Measurements from ENCODE around the gene PSORS1C2. TPM values are rescaled to one million over a fixed set of nuclear protein-coding genes. Genes with fewer than 3 reads are reported as not detected.

Gene PSORS1C2
- total and polyA plus RNA-seq, 2 donors (not counting 1 experiment from before 2014, with no cell fraction given), result not detected

DNA sequence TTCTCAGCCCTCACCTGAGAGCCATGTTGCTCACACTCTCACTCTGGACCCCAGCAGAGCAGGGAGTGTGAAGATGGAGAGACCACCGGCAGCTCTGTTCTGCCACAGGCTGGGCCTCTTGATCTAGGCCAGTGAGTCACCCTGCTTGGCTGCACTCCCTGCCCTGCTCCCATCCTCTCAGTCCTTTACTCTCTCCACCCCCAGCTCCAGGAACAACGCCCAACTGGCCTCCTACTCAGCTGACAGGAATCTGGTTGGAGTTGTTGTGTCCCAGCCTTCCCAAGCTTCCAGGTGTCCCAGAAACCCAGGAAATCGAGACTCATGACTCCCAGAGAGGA, 24.4 kb downstream of the PSORS1C2 start, which contains the start of gene PSORS1C1:
Gene PSORS1C1 (plus strand): TSS at position 260 of the 338 bp plus-strand sequence. CDS start 14,833 bp downstream, outside the sequence.
- no peaks in the 10 kb centered on the region for H3K36me3 ChIP-seq (ENCODE audit: control insufficient read depth, insufficient read depth, low read length)
- peak; percentile 93 to 97 for DNase-seq (ENCODE audit: low read depth in 2 of 2)
- no peaks in the 10 kb centered on the region for H3K9me3 ChIP-seq (ENCODE audit: control insufficient read depth, insufficient read depth, low read depth, low read length)
- TF ChIP-seq, protein P1, sequence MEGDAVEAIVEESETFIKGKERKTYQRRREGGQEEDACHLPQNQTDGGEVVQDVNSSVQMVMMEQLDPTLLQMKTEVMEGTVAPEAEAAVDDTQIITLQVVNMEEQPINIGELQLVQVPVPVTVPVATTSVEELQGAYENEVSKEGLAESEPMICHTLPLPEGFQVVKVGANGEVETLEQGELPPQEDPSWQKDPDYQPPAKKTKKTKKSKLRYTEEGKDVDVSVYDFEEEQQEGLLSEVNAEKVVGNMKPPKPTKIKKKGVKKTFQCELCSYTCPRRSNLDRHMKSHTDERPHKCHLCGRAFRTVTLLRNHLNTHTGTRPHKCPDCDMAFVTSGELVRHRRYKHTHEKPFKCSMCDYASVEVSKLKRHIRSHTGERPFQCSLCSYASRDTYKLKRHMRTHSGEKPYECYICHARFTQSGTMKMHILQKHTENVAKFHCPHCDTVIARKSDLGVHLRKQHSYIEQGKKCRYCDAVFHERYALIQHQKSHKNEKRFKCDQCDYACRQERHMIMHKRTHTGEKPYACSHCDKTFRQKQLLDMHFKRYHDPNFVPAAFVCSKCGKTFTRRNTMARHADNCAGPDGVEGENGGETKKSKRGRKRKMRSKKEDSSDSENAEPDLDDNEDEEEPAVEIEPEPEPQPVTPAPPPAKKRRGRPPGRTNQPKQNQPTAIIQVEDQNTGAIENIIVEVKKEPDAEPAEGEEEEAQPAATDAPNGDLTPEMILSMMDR (conservative IDR thresholded peaks at IDR 0.05 in 1 of 2, IDR thresholded peaks at IDR 0.05 in 1 of 2; ENCODE audit: low read depth in 1 of 2, low read length in 2 of 2), result no peak
- no peak for TF ChIP-seq EZH2 (IDR thresholded peaks at IDR 0.05; ENCODE audit: low read length, missing control alignments)
- H3K27ac ChIP-seq (ENCODE audit: insufficient read depth, low read length), result peak within 1 kb of the TSS; percentile 31
- peak within 1 kb of the TSS; percentile 51 for H3K4me2 ChIP-seq (ENCODE audit: extremely low read depth, insufficient read depth, low read length)
- no peaks in the 10 kb centered on the region for H3K79me2 ChIP-seq (ENCODE audit: control insufficient read depth, insufficient read depth, low read length)
- H3K4me1 ChIP-seq (ENCODE audit: control insufficient read depth, extremely low read depth, insufficient read depth, low read length), result peaks cover 19% of the 10 kb centered on the region
- no peak within 1 kb of the TSS for H3K9ac ChIP-seq (ENCODE audit: insufficient read depth, low read length)
- no peaks in the 10 kb centered on the region for H4K20me1 ChIP-seq (ENCODE audit: control insufficient read depth, extremely low read depth, insufficient read depth, low read length)
- peak within 1 kb of the TSS; percentile 53 for H2AFZ ChIP-seq (ENCODE audit: low read length)
- peak within 1 kb of the TSS in 2 of 4 experiments; percentile 26 to 31 for H3K4me3 ChIP-seq (replicated peaks in 1 of 4; ENCODE audit: control extremely low read depth in 1 of 4, insufficient read depth in 1 of 4, low read depth in 3 of 4, low read length in 4 of 4)
- H3K27me3 ChIP-seq (ENCODE audit: control insufficient read depth, insufficient read depth, low read length), result peaks cover 13% of the 10 kb centered on the region

DNA sequence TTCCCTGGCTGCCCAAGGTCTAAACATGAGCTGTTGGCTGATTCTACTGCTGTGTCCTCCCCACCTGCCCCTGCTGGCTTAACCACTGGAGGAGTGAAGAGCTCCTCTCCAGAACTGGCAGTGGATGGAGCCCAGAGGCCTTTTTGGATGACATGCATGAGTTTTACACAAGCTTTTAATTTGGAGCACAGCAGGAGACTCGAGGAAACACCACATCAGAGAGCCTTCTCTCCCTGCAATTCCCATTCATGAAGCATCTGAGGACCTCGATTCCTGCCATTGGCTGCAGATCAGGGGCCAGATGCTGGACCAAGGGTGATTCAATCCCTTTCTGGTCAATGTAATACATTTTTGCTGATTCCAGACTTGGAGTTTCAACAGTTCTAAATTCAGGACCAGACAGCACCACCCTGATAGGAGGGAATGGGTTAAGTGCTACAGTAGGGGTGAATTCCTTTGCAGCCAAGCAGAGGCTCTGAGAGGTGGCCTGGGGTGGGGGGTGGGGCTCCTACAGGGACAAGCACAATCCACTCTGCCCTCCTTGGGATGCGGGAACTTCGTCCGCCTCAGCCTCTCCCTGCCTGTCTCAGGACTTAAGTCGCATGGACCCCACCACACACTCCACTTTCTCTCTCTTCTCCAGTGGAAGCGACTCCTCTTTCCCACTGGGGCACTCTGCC, 24.9 kb downstream of the PSORS1C2 start:
- H3K4me2 ChIP-seq (ENCODE audit: extremely low read depth, insufficient read depth, low read length), result no peak overlapping the region
- H3K27ac ChIP-seq (ENCODE audit: insufficient read depth, low read length), result peak overlapping the region; percentile 31
- H3K9ac ChIP-seq (ENCODE audit: insufficient read depth, low read length), result no peak overlapping the region
- H4K20me1 ChIP-seq (ENCODE audit: control insufficient read depth, extremely low read depth, insufficient read depth, low read length), result no peaks in the 10 kb centered on the region
- H3K27me3 ChIP-seq (ENCODE audit: control insufficient read depth, insufficient read depth, low read length), result peaks cover 13% of the 10 kb centered on the region
- no peaks in the 10 kb centered on the region for H3K79me2 ChIP-seq (ENCODE audit: control insufficient read depth, insufficient read depth, low read length)
- TF ChIP-seq, protein P1 (conservative IDR thresholded peaks at IDR 0.05 in 1 of 2, IDR thresholded peaks at IDR 0.05 in 1 of 2; ENCODE audit: low read depth in 1 of 2, low read length in 2 of 2), result no peak
- no peak for TF ChIP-seq EZH2 (IDR thresholded peaks at IDR 0.05; ENCODE audit: low read length, missing control alignments)
- H3K36me3 ChIP-seq (ENCODE audit: control insufficient read depth, insufficient read depth, low read length), result no peaks in the 10 kb centered on the region
- peak; percentile 61 to 62 for DNase-seq (ENCODE audit: low read depth in 2 of 2)
- peak overlapping the region; percentile 53 for H2AFZ ChIP-seq (ENCODE audit: low read length)
- peaks cover 19% of the 10 kb centered on the region for H3K4me1 ChIP-seq (ENCODE audit: control insufficient read depth, extremely low read depth, insufficient read depth, low read length)
- H3K9me3 ChIP-seq (ENCODE audit: control insufficient read depth, insufficient read depth, low read depth, low read length), result no peaks in the 10 kb centered on the region
- H3K4me3 ChIP-seq (replicated peaks in 1 of 4; ENCODE audit: control extremely low read depth in 1 of 4, insufficient read depth in 1 of 4, low read depth in 3 of 4, low read length in 4 of 4), result no peak overlapping the region

DNA sequence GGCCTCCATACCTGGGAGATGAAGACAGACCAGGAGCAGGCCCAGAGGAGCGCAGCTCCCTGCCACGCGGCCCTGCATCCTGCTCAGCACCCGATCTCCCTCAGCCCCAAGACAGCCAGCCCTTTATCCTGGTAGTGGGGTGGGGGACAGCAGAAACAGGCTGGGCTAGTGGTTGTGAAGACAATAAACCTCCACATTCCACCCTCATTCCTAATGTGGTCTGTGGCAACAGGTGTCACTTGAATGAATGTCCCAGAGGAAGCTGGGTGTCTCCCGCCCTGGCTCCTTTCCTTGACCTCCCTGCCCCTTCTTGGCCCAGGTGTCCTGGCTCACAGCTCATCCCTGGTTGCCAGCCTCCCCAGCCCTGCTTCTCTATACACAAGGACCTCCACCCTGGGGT, 26.4 kb downstream of the PSORS1C2 start, which contains the start of gene C6orf15:
Gene C6orf15 (minus strand): TSS at position 98 of the 400 bp plus-strand sequence. CDS start 20 bp downstream, at position 78.
- H3K9ac ChIP-seq (ENCODE audit: insufficient read depth, low read length), result no peak within 1 kb of the TSS
- H3K36me3 ChIP-seq (ENCODE audit: control insufficient read depth, insufficient read depth, low read length), result no peaks in the 10 kb centered on the region
- H3K4me3 ChIP-seq (replicated peaks in 1 of 4; ENCODE audit: control extremely low read depth in 1 of 4, insufficient read depth in 1 of 4, low read depth in 3 of 4, low read length in 4 of 4), result no peak within 1 kb of the TSS
- H3K4me1 ChIP-seq (ENCODE audit: control insufficient read depth, extremely low read depth, insufficient read depth, low read length), result peaks cover 19% of the 10 kb centered on the region
- no peak within 1 kb of the TSS for H3K4me2 ChIP-seq (ENCODE audit: extremely low read depth, insufficient read depth, low read length)
- no peak for DNase-seq (ENCODE audit: low read depth in 2 of 2)
- TF ChIP-seq, protein P1 (conservative IDR thresholded peaks at IDR 0.05 in 1 of 2, IDR thresholded peaks at IDR 0.05 in 1 of 2; ENCODE audit: low read depth in 1 of 2, low read length in 2 of 2), result no peak
- no peak for TF ChIP-seq EZH2 (IDR thresholded peaks at IDR 0.05; ENCODE audit: low read length, missing control alignments)
- peaks cover 19% of the 10 kb centered on the region for H3K27me3 ChIP-seq (ENCODE audit: control insufficient read depth, insufficient read depth, low read length)
- no peak within 1 kb of the TSS for H3K27ac ChIP-seq (ENCODE audit: insufficient read depth, low read length)
- H4K20me1 ChIP-seq (ENCODE audit: control insufficient read depth, extremely low read depth, insufficient read depth, low read length), result no peaks in the 10 kb centered on the region
- no peaks in the 10 kb centered on the region for H3K9me3 ChIP-seq (ENCODE audit: control insufficient read depth, insufficient read depth, low read depth, low read length)
- no peaks in the 10 kb centered on the region for H3K79me2 ChIP-seq (ENCODE audit: control insufficient read depth, insufficient read depth, low read length)
- no peak within 1 kb of the TSS for H2AFZ ChIP-seq (ENCODE audit: low read length)

Data from fibroblast of lung (primary cell).